C1 segment of cervical spinal cord (tissue), 14 donors: Measurements from ENCODE around the gene MTG2.
A peak's percentile ranks its signal among the peaks of the same experiment; 100 is the strongest.

Experiments
- DNase-seq, 14 donors: peaks; one replicate each; lab custom pipeline; 2025; lab: John Stamatoyannopoulos, UW

MTG2 gene

GRCh38 chr20:62182469-62183425 is at the start of gene MTG2:
Gene MTG2, plus strand, starts transcription at chr20:62183028. Its CDS starts 10,393 bp downstream, at chr20:62193421.
- peak; percentile 54 to 96 (median 88) for DNase-seq

- DNase-seq, result peak in 1 of 14 donors; percentile 16
Observed at GRCh38 chr20:62133051-62133845, 49.6 kb upstream of the MTG2 start.

GRCh38 chr20:62133864-62134263 is 49.0 kb upstream of the MTG2 start:
- no peak for DNase-seq

GRCh38 chr20:62134735-62135231 is 48.0 kb upstream of the MTG2 start:
- DNase-seq, result no peak

- DNase-seq, result no peak
Observed at GRCh38 chr20:62135573-62136266, 47.1 kb upstream of the MTG2 start.

- DNase-seq, result peak in 4 of 14 donors; percentile 5 to 24 (median 18)
Observed at GRCh38 chr20:62136283-62137091, 46.3 kb upstream of the MTG2 start.

- no peak for DNase-seq
Observed at GRCh38 chr20:62137092-62137384, 45.8 kb upstream of the MTG2 start.

GRCh38 chr20:62137478-62138203 is 45.2 kb upstream of the MTG2 start:
- DNase-seq, result no peak

GRCh38 chr20:62138204-62138543 is 44.7 kb upstream of the MTG2 start:
- no peak for DNase-seq

GRCh38 chr20:62138912-62139311 is 43.9 kb upstream of the MTG2 start:
- no peak for DNase-seq

GRCh38 chr20:62139636-62140035 is 43.2 kb upstream of the MTG2 start:
- no peak for DNase-seq

- no peak for DNase-seq
Observed at GRCh38 chr20:62141043-62141396, 41.8 kb upstream of the MTG2 start.

- no peak for DNase-seq
Observed at GRCh38 chr20:62141397-62142251, 41.2 kb upstream of the MTG2 start.

GRCh38 chr20:62142252-62143080 is 40.4 kb upstream of the MTG2 start:
- peak in 2 of 14 donors; percentile 14 to 55 for DNase-seq

GRCh38 chr20:62143081-62143956 is 39.5 kb upstream of the MTG2 start, which contains the start of the genes PSMA7 and SS18L1:
Gene PSMA7, minus strand, starts transcription at chr20:62143394. Its CDS starts 91 bp downstream, at chr20:62143303.
Gene SS18L1, plus strand, starts transcription at chr20:62143769. Its CDS starts 52 bp downstream, at chr20:62143821.
- DNase-seq, result peak; percentile 41 to 90 (median 78)

- DNase-seq, result peak in 3 of 14 donors; percentile 6 to 25 (median 25)
Observed at GRCh38 chr20:62143957-62144825, 38.6 kb upstream of the MTG2 start.
